BJ (cell line): ENCODE data around the gene NAMPT. TPM values are rescaled to one million over a fixed set of nuclear protein-coding genes. Genes with fewer than 3 reads are reported as not detected.

Experiments used
- CTCF ChIA-PET: fragments of 350-600 bp; formaldehyde crosslinking; extraction: SDS; loops from one replicate; lab custom pipeline; 2021; ENCODE audit warnings: antibody characterized with exemption, inconsistent platforms; lab: Yijun Ruan, JAX
- POLR2A ChIA-PET: fragments of 300-600 bp; sonication (Branson Sonifier 250); formaldehyde crosslinking; extraction: SDS; loops from one replicate; lab custom pipeline; 2021; ENCODE audit warnings: antibody characterized with exemption; lab: Charles Lee
- DNase-seq: peaks from one replicate; pipeline ENCODE4 v3.0.0-alpha.2; 2011; ENCODE audit warnings: low read depth
- H3K27me3 ChIP-seq: 2 replicates; pipeline ENCODE4 v1.6.0; 2011; ENCODE audit warnings: low read length; ENCODE audit not compliant: control insufficient read depth, insufficient read depth
- H3K36me3 ChIP-seq: 2 replicates; pipeline ENCODE4 v1.5.1; 2011; ENCODE audit warnings: low read length; ENCODE audit not compliant: control insufficient read depth, insufficient read depth
- H3K4me3 ChIP-seq: 2 replicates; pipeline ENCODE4 v1.5.1; 2011; ENCODE audit warnings: low read depth, mild to moderate bottlenecking, control low read depth, low read length
- polyA plus RNA-seq: library from polyadenylated mRNA; depleted of rRNA; stranded (reverse); fragments of >200 nt; gene quantifications from 2 replicates; pipeline ENCODE4 v1.2.3, GENCODE V29; 2011
- TF ChIP-seq, protein P1 (sequence below): IDR thresholded peaks from 2 replicates; pipeline ENCODE4 v1.5.1; 2011; ENCODE audit warnings: low read depth, mild to moderate bottlenecking, control low read depth, inconsistent platforms, low read length, moderate library complexity; ENCODE audit not compliant: insufficient read depth

NAMPT gene
- polyA plus RNA-seq, 1 experiment = 29.9 TPM

DNA sequence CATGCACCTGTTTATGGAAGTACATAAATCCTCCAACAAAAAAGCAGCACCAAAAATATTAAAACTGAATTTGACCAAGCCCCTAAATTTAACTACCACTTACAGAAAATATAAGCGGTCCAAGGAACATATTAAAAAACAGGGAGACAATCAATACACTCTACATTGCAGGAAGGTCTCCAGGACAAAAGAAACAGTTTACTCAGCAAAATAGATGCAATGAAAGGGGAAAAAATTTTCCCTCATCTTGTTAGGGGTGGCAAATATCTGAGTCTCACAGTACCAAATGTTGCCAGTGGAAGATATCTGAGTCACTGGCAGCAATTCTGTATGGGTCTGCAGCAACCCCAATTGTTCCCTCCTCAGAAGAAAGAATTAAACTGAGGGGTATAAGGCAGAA lies 50.4 kb downstream of the NAMPT start:
- CTCF ChIA-PET = no interaction called here
- POLR2A ChIA-PET = no interaction called here

GRCh38 chr7:106231856-106232490 lies 52.8 kb downstream of the NAMPT start:
- ChIA-PET POLR2A (no interaction called here), CTCF (no interaction called here)
- Histone ChIP-seq H3K36me3 (no peaks in the 10 kb centered on the region), H3K4me3 (no peak overlapping the region), H3K27me3 (no peaks in the 10 kb centered on the region)
- TF ChIP-seq, protein P1, sequence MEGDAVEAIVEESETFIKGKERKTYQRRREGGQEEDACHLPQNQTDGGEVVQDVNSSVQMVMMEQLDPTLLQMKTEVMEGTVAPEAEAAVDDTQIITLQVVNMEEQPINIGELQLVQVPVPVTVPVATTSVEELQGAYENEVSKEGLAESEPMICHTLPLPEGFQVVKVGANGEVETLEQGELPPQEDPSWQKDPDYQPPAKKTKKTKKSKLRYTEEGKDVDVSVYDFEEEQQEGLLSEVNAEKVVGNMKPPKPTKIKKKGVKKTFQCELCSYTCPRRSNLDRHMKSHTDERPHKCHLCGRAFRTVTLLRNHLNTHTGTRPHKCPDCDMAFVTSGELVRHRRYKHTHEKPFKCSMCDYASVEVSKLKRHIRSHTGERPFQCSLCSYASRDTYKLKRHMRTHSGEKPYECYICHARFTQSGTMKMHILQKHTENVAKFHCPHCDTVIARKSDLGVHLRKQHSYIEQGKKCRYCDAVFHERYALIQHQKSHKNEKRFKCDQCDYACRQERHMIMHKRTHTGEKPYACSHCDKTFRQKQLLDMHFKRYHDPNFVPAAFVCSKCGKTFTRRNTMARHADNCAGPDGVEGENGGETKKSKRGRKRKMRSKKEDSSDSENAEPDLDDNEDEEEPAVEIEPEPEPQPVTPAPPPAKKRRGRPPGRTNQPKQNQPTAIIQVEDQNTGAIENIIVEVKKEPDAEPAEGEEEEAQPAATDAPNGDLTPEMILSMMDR = no peak
- DNase-seq = no peak

More for the DNA sequence above, 50.4 kb downstream of the NAMPT start:
- TF ChIP-seq, protein P1 = no peak
- Histone ChIP-seq H3K36me3 (no peaks in the 10 kb centered on the region), H3K27me3 (no peaks in the 10 kb centered on the region), H3K4me3 (no peak overlapping the region)
- no peak for DNase-seq

- H3K36me3 ChIP-seq = no peaks in the 10 kb centered on the region
- H3K4me3 ChIP-seq = no peak overlapping the region
- POLR2A ChIA-PET = no interaction called here
- DNase-seq = peak; percentile 4
- TF ChIP-seq, protein P1 = no peak
- no peaks in the 10 kb centered on the region for H3K27me3 ChIP-seq
- CTCF ChIA-PET = no interaction called here
Observed at GRCh38 chr7:106225856-106226255, 58.9 kb downstream of the NAMPT start.

DNA sequence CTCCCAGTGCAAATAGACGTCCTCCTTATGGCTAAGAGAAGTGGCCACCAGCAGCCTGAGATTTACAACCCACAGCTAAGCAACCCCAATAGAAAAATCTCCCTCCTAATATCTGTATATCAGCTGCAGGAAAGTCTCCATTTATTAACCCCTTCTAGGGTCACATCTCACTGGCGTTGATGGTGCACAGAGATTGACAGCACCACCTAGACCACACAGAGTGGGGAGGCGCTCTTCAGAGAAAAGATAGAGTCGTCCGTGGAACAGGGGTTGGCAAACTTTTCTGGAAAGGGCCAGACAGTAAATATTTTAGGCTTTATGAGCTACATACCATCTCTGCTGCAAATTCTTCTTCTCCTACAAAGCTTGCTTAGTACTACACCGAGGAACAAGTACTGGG lies 60.0 kb downstream of the NAMPT start:
- ChIA-PET CTCF (interaction anchor here (0.6 to 1.2 kb wide), 2 partner anchors 9 to 48 kb away, joined by 3 read pairs; no protein-coding TSS in a partner anchor), POLR2A (interaction anchor here (0.6 kb wide), 1 partner anchor 60 kb away, joined by 3 read pairs; the partner anchor contains the start of gene NAMPT)
- Histone ChIP-seq H3K4me3 (no peak overlapping the region), H3K36me3 (no peaks in the 10 kb centered on the region), H3K27me3 (no peaks in the 10 kb centered on the region; the same call in 1 of the 2 replicates)
- TF ChIP-seq, protein P1 = no peak
- DNase-seq = no peak

DNA sequence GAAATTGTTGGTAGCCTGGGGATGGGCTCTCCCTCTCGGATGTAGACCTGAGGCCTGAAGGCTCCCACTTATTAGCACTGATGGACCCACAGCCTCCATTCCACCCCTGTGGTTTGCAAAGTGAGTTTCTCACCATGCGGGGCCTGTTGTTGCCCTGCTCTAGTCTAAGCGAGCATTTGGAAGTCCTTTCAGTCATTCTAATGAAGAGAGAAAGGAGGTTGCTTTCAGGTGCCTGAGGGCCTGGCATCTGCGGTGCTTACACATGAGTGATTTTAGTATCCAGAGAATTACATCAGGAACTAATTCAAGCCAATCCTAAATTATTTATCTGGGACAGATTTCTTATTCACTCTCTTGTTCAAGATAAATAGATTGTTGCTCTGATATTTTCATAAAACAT lies 61.6 kb downstream of the NAMPT start:
- no peak overlapping the region for H3K4me3 ChIP-seq
- TF ChIP-seq, protein P1 = no peak
- DNase-seq = no peak
- CTCF ChIA-PET = no interaction called here
- POLR2A ChIA-PET = no interaction called here
- no peaks in the 10 kb centered on the region; the same call in 1 of the 2 replicates for H3K27me3 ChIP-seq
- no peaks in the 10 kb centered on the region for H3K36me3 ChIP-seq
